Retinal pigment epithelial cell (primary cell): Measurements from ENCODE around the gene CMTM6.

ENCODE experiments used
- DNase-seq: peaks from one replicate; pipeline ENCODE4 v3.0.0-alpha.2; 2010; ENCODE audit warnings: low read depth
- H3K4me3 ChIP-seq: 2 replicates; pipeline ENCODE4 v1.5.1; 2011; ENCODE audit warnings: mild to moderate bottlenecking, low read length, control low read depth, moderate library complexity
- CTCF ChIP-seq: conservative IDR thresholded peaks from 2 replicates; pipeline ENCODE4 v1.5.1; 2011; ENCODE audit warnings: low read depth, low read length, control low read depth, inconsistent platforms

The CMTM6 gene

GRCh38 chr3:32456429-32457130 is 46.1 kb downstream of the CMTM6 start:
- no peak for TF ChIP-seq CTCF
- H3K4me3 ChIP-seq = no peak overlapping the region
- DNase-seq = no peak

GRCh38 chr3:32455609-32456428 is 46.8 kb downstream of the CMTM6 start:
- no peak for TF ChIP-seq CTCF
- H3K4me3 ChIP-seq = no peak overlapping the region
- DNase-seq = peak; percentile 24

- no peak for DNase-seq
- no peak for TF ChIP-seq CTCF
- H3K4me3 ChIP-seq = no peak overlapping the region
Observed at GRCh38 chr3:32454731-32455608, 47.7 kb downstream of the CMTM6 start.

GRCh38 chr3:32454111-32454510 is 48.5 kb downstream of the CMTM6 start:
- no peak for TF ChIP-seq CTCF
- H3K4me3 ChIP-seq = no peak overlapping the region
- no peak for DNase-seq

GRCh38 chr3:32453346-32453745 is 49.3 kb downstream of the CMTM6 start:
- peak; percentile 52 for DNase-seq
- no peak for TF ChIP-seq CTCF
- H3K4me3 ChIP-seq = no peak overlapping the region

- no peak for TF ChIP-seq CTCF
- no peak for DNase-seq
- H3K4me3 ChIP-seq = no peak overlapping the region
Observed at GRCh38 chr3:32452009-32452408, 50.6 kb downstream of the CMTM6 start.
